Measurements from ENCODE around the gene CADM2.

DNA sequence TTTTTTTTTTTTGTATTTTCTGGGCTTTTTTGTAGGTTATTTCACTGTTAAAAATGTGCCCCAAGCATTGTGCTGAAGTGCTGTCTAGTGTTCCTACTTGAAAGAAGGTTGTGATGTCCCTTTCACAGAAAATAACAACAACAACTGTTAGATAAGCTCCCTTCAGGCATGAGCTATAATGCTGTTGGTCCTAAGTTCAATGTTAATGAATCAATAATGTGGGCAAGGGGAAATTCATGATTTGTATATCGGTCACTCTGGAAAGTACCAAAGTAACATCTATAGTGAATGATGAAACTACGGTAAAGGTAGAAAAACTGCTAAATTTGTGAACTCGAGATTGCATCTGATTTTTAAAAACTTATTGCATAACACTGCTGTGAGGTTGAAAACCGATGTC is 539.4 kb downstream of the CADM2 start:
- no peak for TF ChIP-seq POLR2AphosphoS5 (IDR thresholded peaks at IDR 0.05; ENCODE audit: borderline replicate concordance, low read depth, low read length)
- TF ChIP-seq EZH2 (IDR thresholded peaks at IDR 0.05), result no peak
- no peak for TF ChIP-seq FOXP2 (optimal IDR thresholded peaks at IDR 0.05; ENCODE audit: control extremely low read depth, extremely low read length, insufficient read depth)

All from SK-N-MC (cell line).